Stomach (tissue), 9 donors: Measurements from ENCODE around the gene RHBG. TPM values are rescaled to one million over a fixed set of nuclear protein-coding genes. Genes with fewer than 3 reads are reported as not detected.

ENCODE experiments used
- DNase-seq, 2 donors: peaks; one replicate each; pipeline versions ENCODE4 v3.0.0 to v3.0.0-alpha.2; 2013 to 2019
- H3K27ac ChIP-seq, 5 donors: fragments of 200-600 bp in 4 of 5; sonication (generic) in 4 of 5; one replicate each; pipeline ENCODE4 v1.5.1; 2013 to 2019; ENCODE audit warnings: mild to moderate bottlenecking in 1 of 5, moderate library complexity in 1 of 5
- H3K27me3 ChIP-seq, 3 donors: fragments of 200-600 bp; sonication (generic); one replicate each; pipeline ENCODE4 v1.5.1; 2017 to 2019; ENCODE audit warnings: mixed run types in 1 of 3
- H3K36me3 ChIP-seq, 4 donors: fragments of 200-600 bp; sonication (generic); 1 replicate in 3 of 4; 2 replicates in 1 of 4; pipeline ENCODE4 v1.5.1; 2016 to 2019
- H3K4me1 ChIP-seq, 4 donors: fragments of 200-600 bp; sonication (generic); one replicate each; pipeline ENCODE4 v1.5.1; 2016 to 2019
- H3K4me3 ChIP-seq, 4 donors: fragments of 200-600 bp; sonication (generic) in 3 of 4; one replicate each; pipeline ENCODE4 v1.5.1; 2016 to 2019; ENCODE audit warnings: mild to moderate bottlenecking in 1 of 4
- H3K9me3 ChIP-seq, 4 donors: fragments of 200-600 bp; sonication (generic); one replicate each; pipeline ENCODE4 v1.5.1; 2016 to 2019
- CTCF ChIP-seq, 7 experiments: fragments of 450-650 bp in 4 of 7; fragments of 200-600 bp in 3 of 7; sonication (generic) in 3 of 7; IDR thresholded peaks; one replicate each; pipeline ENCODE4 v1.5.1; 2016 to 2019; ENCODE audit warnings: antibody characterized with exemption in 7 of 7, control low read depth in 2 of 7, mild to moderate bottlenecking in 1 of 7
- EP300 ChIP-seq: sonication (generic); formaldehyde crosslinking; IDR thresholded peaks from one replicate; pipeline ENCODE4 v1.6.1; 2017; ENCODE audit warnings: antibody characterized with exemption
- POLR2A ChIP-seq, 4 donors: fragments of 450-650 bp; IDR thresholded peaks; one replicate each; pipeline ENCODE4 v1.6.1; 2016; ENCODE audit warnings: antibody characterized with exemption in 4 of 4, control low read depth in 2 of 4, mild to moderate bottlenecking in 1 of 4, moderate library complexity in 1 of 4
- POLR2AphosphoS5 ChIP-seq, 3 donors: sonication (generic); formaldehyde crosslinking; IDR thresholded peaks; one replicate each; pipeline ENCODE4 v1.6.1; 2016; ENCODE audit warnings: antibody characterized with exemption in 3 of 3
- WGBS, 5 donors: extraction: QIAGEN DNeasy Blood & Tissue Kit in 3 of 5; methylation state at CpG; one replicate each; pipeline versions ENCODE4 v1.1.5 to v1.1.7; 2013 to 2018; 5-methylcytosine and 5-hydroxymethylcytosine counted together
- intact Hi-C: fragments of 100-400 bp; cut with DNase I; formaldehyde crosslinking; loops from one replicate; pipeline ENCODE4 v1.15.1; 2023; ENCODE audit warnings: low total_unique reads
- polyA plus RNA-seq, 3 donors: library from polyadenylated mRNA; stranded (reverse); fragments of 200-250 nt; gene quantifications; one replicate each; pipeline ENCODE4 v1.2.3, GENCODE V29; 2013
- total RNA-seq, 5 donors: library from RNA; depleted of rRNA; stranded (reverse); fragments of >200 nt; gene quantifications; one replicate each; pipeline versions ENCODE4 v1.1.0 to v1.2.3, GENCODE V29; 2014 to 2016
- donor health status: healthy with polysubstance abuse.
- donor health status: Bipolar disorder and iron deficiency.
- donor health status: healthy.

The RHBG gene
- total and polyA plus RNA-seq, 8 donors: 0.70 TPM; not detected in 7

- no peak for DNase-seq
- WGBS, 5 donors: 48 to 70% (median 59%) methylated on average over 8 of the region's 8 CpGs
- peaks cover 14 to 65% (median 51%) of the 10 kb centered on the region in 3 donors for H3K27me3 ChIP-seq
- no peak overlapping the region for H3K27ac ChIP-seq
- TF ChIP-seq POLR2A (IDR thresholded peaks at IDR 0.05) (no peak), POLR2AphosphoS5 (IDR thresholded peaks at IDR 0.05) (no peak), CTCF (IDR thresholded peaks at IDR 0.05) (no peak), EP300 (no peak)
- H3K36me3 ChIP-seq: no peaks in the 10 kb centered on the region
- peaks cover 0 to 11% (median 8%) of the 10 kb centered on the region in 4 donors for H3K4me1 ChIP-seq
- intact Hi-C loops: no loop called here
- H3K9me3 ChIP-seq: no peaks in the 10 kb centered on the region
- no peak overlapping the region for H3K4me3 ChIP-seq
Measured at GRCh38 chr1:156391701-156392100, 22.7 kb downstream of the RHBG start.

DNA sequence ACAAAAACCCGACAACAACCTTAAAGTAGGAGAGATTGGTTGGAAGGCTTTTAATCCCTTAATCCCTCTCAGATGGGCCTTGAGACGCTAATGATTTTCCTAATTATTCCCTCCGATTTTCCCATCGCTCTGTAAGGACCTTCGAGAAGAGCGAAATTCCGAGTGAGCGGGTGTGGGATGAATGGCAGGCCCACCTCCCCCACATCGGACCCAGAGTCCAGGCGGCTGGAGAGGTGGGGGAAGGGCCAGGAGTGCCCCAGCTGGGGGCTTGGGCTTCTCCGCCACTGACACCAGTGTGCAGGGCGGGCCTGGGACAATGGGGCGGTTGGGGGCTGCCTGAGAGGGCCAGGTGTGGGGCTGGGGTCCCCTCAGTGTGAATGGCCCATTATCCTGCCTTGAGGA, 23.4 kb downstream of the RHBG start:
- intact Hi-C loops: no loop called here
- peaks cover 12 to 57% (median 45%) of the 10 kb centered on the region in 3 donors for H3K27me3 ChIP-seq

GRCh38 chr1:156393095-156393494, 24.1 kb downstream of the RHBG start:
- H3K27me3 ChIP-seq: peaks cover 6 to 51% (median 38%) of the 10 kb centered on the region in 3 donors
- intact Hi-C loops: no loop called here
- TF ChIP-seq POLR2AphosphoS5 (IDR thresholded peaks at IDR 0.05) (no peak), POLR2A (IDR thresholded peaks at IDR 0.05) (no peak), EP300 (no peak), CTCF (IDR thresholded peaks at IDR 0.05) (no peak)
- no peak overlapping the region for H3K4me3 ChIP-seq
- H3K4me1 ChIP-seq: peaks cover 0 to 7% (median 5%) of the 10 kb centered on the region in 4 donors
- no peak overlapping the region for H3K27ac ChIP-seq
- H3K9me3 ChIP-seq: no peaks in the 10 kb centered on the region
- H3K36me3 ChIP-seq: no peaks in the 10 kb centered on the region
- no peak for DNase-seq

More for the DNA sequence above, 23.4 kb downstream of the RHBG start:
- Histone ChIP-seq H3K4me1 (peaks cover 0 to 11% (median 8%) of the 10 kb centered on the region in 4 donors), H3K36me3 (no peaks in the 10 kb centered on the region), H3K9me3 (no peaks in the 10 kb centered on the region), H3K27ac (no peak overlapping the region), H3K4me3 (no peak overlapping the region)
- WGBS, 5 donors: 55 to 76% (median 64%) methylated on average over 13 of the region's 13 CpGs
- no peak for TF ChIP-seq POLR2A (IDR thresholded peaks at IDR 0.05)
- no peak for TF ChIP-seq CTCF (IDR thresholded peaks at IDR 0.05)
- no peak for TF ChIP-seq POLR2AphosphoS5 (IDR thresholded peaks at IDR 0.05)
- TF ChIP-seq EP300: no peak
- DNase-seq: no peak

DNA sequence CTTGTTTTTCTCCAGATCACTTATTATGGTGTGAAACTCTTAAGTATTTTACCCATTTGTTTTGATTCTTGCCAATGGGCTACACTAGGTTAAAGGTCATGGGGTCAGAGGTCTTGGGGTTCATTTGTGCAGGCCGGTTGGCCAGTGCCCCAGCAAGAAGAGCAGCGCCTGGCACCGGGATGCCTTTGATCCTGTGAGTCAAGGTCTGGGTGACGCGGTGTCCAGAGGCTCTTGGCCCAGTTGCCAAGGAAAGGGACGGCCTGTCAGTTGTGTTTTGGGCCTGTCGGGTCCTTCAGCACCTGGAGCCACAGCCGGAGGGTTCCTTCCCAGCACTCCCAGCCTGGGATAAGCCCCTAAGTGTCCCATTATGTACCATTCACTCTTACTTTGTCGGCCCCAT, 25.1 kb downstream of the RHBG start:
- Histone ChIP-seq H3K27me3 (peaks cover 0 to 43% (median 29%) of the 10 kb centered on the region in 3 donors), H3K9me3 (no peaks in the 10 kb centered on the region), H3K4me3 (no peak overlapping the region), H3K36me3 (no peaks in the 10 kb centered on the region), H3K27ac (no peak overlapping the region), H3K4me1 (no peaks in the 10 kb centered on the region)
- intact Hi-C loops: no loop called here
- DNase-seq: no peak
- 82 to 92% (median 86%) methylated on average over 9 of the region's 9 CpGs for WGBS, 5 donors
- no peak for TF ChIP-seq EP300
- no peak for TF ChIP-seq CTCF (IDR thresholded peaks at IDR 0.05)
- no peak for TF ChIP-seq POLR2A (IDR thresholded peaks at IDR 0.05)
- no peak for TF ChIP-seq POLR2AphosphoS5 (IDR thresholded peaks at IDR 0.05)
